HG02973 (cell line): Measurements from ENCODE around the gene HDAC2.
"Not testable (repeated sequence)": the region's sequence is repeated elsewhere in the genome, so short reads cannot be mapped to it uniquely, and the experiment has no call there.

Experiments used
- ATAC-seq: cut with Tn5 transposase; IDR thresholded peaks from one replicate; pipeline ENCODE4 v1.9.1; 2021; ENCODE audit warnings: moderate library complexity; ENCODE audit not compliant: unreplicated experiment

Gene HDAC2

GRCh38 chr6:113976806-113977205 is 5.9 kb upstream of the HDAC2 start:
- no peak for ATAC-seq

GRCh38 chr6:113971741-113972140 is 793 bp upstream of the HDAC2 start:
- ATAC-seq = no peak

GRCh38 chr6:113969888-113970804 is 802 bp downstream of the HDAC2 start:
- ATAC-seq = peak; percentile 33

- ATAC-seq = no peak
Observed at GRCh38 chr6:113968472-113968871, 2.5 kb downstream of the HDAC2 start.

GRCh38 chr6:113967777-113968176 is 3.2 kb downstream of the HDAC2 start:
- no peak for ATAC-seq

- peak; percentile 81 for ATAC-seq
Observed at GRCh38 chr6:113960795-113961194, 10.2 kb downstream of the HDAC2 start.

GRCh38 chr6:113959235-113959634 is 11.7 kb downstream of the HDAC2 start:
- no peak for ATAC-seq

GRCh38 chr6:113954653-113955052 is 16.3 kb downstream of the HDAC2 start:
- ATAC-seq = no peak

- ATAC-seq = no peak
Observed at GRCh38 chr6:113953346-113953745, 17.6 kb downstream of the HDAC2 start.

- ATAC-seq = no peak
Observed at GRCh38 chr6:113949499-113949898, 21.4 kb downstream of the HDAC2 start.

GRCh38 chr6:113944701-113945100 is 26.2 kb downstream of the HDAC2 start:
- ATAC-seq = no peak

- ATAC-seq = no peak
Observed at GRCh38 chr6:113939825-113940224, 31.1 kb downstream of the HDAC2 start.

- ATAC-seq = peak; percentile 87
Observed at GRCh38 chr6:113936093-113936934, 34.6 kb downstream of the HDAC2 start.

- ATAC-seq = no peak
Observed at GRCh38 chr6:113934101-113934500, 36.8 kb downstream of the HDAC2 start.

- ATAC-seq = not testable (repeated sequence)
Observed at GRCh38 chr6:113931907-113932306, 39.0 kb downstream of the HDAC2 start.

GRCh38 chr6:113930183-113930582 is 40.8 kb downstream of the HDAC2 start:
- ATAC-seq = no peak

GRCh38 chr6:113927001-113927400 is 43.9 kb downstream of the HDAC2 start:
- no peak for ATAC-seq

- no peak for ATAC-seq
Observed at GRCh38 chr6:113925378-113925777, 45.6 kb downstream of the HDAC2 start.

GRCh38 chr6:113924312-113924723 is 46.6 kb downstream of the HDAC2 start:
- no peak for ATAC-seq

GRCh38 chr6:113923526-113923925 is 47.4 kb downstream of the HDAC2 start:
- ATAC-seq = no peak

- ATAC-seq = no peak
Observed at GRCh38 chr6:113921299-113921904, 49.5 kb downstream of the HDAC2 start.
